ENCODE results near the gene HSPA4.
A peak's percentile ranks its signal among the peaks of the same experiment; 100 is the strongest.
"Not testable (repeated sequence)": the region's sequence is repeated elsewhere in the genome, so short reads cannot be mapped to it uniquely, and the experiment has no call there.

The HSPA4 gene

DNA sequence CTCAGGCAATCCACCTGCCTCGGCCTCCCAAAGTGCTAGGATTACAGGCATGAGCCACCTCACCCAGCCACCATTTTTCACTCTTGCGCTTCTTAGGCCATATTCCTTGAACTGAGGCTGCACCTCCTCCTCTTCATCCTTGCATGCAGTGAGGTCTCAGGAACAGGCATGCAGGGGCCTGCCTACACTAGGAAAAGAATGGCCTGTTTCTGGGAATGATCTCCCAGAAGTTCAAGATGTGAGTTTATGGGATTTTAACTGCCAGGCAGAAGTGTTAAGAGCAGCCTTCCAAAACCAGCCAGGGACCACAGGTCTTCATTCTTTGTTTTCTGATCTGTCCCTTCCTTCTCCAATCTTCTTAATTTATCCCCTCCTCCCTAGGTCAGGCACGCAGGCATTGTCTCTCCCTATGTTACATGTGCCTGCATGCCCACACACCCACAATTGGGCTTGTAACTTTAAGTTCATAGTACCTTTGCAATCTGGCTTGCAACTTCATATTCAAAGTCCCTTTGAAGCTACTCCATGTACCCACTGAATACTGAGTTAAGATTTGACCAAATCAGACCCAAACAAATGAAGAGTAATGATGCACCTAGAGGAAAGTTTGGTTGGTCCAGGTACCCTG is 10.5 kb upstream of the HSPA4 start:
- no peak for DNase-seq (ENCODE audit: insufficient read length, low spot score)
- no peak for FAIRE-seq
- TF ChIP-seq POLR2A (IDR thresholded peaks at IDR 0.05; ENCODE audit: low read depth, low read length): no peak

DNA sequence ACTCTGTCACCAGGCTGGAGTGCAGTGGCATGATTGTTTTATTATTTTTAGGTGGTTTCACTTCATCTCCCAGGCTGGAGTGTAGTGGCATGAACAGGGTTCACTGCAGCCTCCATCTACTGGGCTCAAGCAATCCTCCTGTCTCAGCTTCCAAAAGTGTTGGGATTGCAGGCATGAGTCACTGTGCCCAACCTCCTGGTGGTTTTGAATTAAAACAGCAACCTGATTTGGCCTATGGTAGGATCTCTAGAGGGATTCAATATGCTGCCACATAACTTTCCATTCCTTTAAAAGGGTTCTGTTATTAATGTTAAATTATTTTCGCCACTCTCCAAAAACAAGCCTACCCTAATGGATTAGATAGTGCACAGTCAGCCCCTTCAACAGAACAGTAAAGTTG is 9.9 kb upstream of the HSPA4 start:
- TF ChIP-seq POLR2A (IDR thresholded peaks at IDR 0.05; ENCODE audit: low read depth, low read length): no peak
- DNase-seq (ENCODE audit: insufficient read length, low spot score) (no peak), FAIRE-seq (no peak)

GRCh38 chr5:133046560-133046959 is 5.3 kb upstream of the HSPA4 start:
- not testable (repeated sequence) for DNase-seq (ENCODE audit: insufficient read length, low spot score); FAIRE-seq

DNA sequence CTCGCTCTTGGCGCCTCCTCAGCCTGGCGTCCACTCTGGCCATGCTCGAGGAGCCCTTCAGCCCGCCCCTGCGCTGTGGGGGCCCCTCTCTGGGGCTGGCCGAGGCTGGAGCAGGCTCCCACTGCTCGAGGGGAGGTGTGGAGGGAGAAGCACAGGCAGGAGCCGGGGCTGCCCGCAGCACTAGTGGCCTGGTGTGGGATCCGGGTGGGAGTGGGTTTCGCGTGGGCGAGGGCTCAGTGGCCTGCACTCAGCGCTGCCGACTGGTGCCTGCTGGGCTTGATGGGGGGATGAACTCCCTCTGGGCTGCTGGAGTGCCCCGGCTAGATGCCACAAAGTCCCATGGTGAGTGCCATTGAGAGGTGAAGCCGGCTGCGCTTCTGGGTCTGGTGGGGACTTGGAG is 4.4 kb upstream of the HSPA4 start:
- FAIRE-seq: no peak
- TF ChIP-seq POLR2A (IDR thresholded peaks at IDR 0.05; ENCODE audit: low read depth, low read length): no peak

DNA sequence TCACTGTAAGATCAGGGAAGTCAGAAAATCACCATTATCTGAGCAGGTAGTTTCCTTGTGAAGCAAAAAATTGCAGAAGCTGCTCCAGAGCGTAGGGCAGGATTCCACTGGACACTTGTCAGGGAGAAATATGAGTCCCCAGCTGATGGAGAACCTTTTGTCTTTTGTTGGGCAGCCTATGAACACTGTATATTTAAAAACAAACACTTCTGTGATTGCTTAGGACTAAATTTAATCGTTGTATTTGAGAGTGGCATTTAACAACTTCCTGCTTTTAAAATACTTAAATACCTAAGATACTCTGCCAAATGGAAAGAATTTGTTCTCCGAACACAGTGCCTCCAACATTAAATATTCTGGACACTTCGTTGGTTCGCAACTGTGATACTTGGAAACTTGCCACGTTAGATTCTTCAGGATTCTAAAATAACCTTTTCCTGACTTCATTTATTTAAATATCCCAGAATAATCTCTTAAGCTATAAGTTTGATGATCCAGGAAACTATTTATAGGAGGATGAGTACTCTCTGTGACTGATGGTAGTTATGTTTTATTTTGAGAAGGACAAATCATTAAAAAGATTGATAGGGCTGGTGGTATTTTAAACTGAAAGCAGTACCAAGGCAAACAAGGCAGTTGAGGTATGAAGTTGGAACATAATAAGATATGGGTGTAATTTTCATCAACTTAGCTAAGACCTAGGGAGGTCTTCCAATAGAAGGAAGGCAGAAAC is 2.7 kb upstream of the HSPA4 start:
- no peak for TF ChIP-seq POLR2A (IDR thresholded peaks at IDR 0.05; ENCODE audit: low read depth, low read length)
- no peak for FAIRE-seq
- no peak for DNase-seq (ENCODE audit: insufficient read length, low spot score)

More for the DNA sequence above, 4.4 kb upstream of the HSPA4 start:
- DNase-seq (ENCODE audit: insufficient read length, low spot score): no peak

- TF ChIP-seq POLR2A (IDR thresholded peaks at IDR 0.05; ENCODE audit: low read depth, low read length): no peak
- FAIRE-seq (no peak), DNase-seq (ENCODE audit: insufficient read length, low spot score) (no peak)
Measured at GRCh38 chr5:133049726-133050048, 2.1 kb upstream of the HSPA4 start.

DNA sequence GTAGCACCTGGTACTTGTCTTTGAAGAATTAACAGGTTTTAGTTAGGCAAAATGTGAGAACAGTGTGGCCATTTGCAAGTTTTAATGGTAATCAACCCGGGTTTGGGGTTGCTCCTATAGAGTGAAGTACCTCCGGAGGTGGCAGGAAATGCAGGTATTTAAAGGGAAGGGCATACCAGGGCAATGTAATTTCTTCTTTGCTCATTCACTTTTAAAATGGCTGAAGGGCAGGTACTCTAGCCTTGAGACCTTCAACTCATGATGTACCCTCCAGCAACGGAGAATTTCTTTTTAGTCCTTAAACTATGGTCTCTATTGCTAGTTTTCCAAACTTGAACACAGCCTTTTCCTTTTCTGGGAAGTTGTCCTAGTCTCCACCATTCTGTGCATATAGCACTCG is 1.3 kb upstream of the HSPA4 start:
- FAIRE-seq (no peak), DNase-seq (ENCODE audit: insufficient read length, low spot score) (no peak)
- no peak for TF ChIP-seq POLR2A (IDR thresholded peaks at IDR 0.05; ENCODE audit: low read depth, low read length)

DNA sequence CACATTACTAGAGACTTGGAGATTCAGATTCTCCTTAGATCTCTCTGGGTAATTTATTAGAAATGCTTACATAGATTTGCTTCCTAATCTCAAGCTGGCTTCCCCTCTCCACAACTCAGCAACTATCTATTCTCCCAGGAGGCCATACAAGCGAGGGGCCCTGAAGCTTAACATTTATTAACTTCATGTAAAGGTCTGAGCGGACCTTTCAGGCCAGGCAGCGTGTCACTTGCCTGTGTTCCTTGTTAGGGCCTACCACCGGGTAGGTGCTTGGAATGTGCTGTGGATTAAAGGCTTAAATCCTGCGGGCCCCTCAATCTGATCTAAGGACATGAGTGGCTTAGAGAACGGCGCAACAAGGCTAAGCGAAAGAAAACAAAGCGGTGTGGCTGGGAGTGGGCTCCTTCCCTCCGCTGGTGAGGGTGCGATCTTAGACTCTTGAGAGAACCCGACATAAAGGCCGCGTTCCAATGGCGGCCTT is 712 bp upstream of the HSPA4 start:
- no peak for FAIRE-seq

DNA sequence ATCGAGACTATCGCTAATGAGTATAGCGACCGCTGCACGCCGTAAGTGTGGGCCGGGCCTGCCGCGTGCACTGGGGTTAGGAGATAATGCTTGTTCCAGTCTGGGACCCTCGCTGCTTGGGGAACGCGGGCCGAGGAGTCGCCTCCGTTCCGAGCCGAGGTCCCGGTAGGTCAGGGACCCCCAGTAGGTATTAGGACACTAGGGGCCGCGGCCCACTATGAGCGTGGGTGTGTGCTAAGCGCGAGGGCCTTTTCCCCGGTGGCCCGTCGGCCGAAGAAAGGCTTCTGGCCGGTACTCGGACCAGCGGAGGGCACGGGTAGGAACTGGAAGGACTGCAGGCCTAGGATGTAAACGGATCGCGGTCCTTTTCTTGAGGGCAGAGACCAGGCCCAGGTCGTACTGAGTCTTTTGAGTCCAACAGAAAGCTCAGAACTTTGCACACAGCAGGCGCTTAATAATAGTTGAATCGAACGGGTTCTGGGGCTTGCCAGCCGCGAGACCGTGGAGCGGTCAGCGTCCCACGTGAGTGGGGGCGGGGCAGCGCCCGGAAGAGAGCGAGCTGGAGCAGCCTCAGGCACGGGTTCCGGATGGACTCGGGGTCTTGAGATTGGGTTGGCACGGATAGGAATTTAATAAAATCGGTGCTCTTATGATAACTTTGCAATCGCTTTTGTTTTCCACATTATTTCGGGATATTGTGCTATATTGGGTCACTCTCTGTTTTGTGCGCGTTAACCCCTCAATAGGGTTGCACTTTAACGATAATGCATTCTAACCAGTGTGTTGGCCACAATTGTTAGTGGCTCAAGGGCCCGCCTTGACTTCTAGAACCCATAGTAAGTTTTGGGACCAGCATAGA is 733 bp downstream of the HSPA4 start:
- FAIRE-seq: no peak
- peak; percentile 60 for DNase-seq (ENCODE audit: insufficient read length, low spot score)
- no peak for TF ChIP-seq POLR2A (IDR thresholded peaks at IDR 0.05; ENCODE audit: low read depth, low read length)

More for the DNA sequence above, 712 bp upstream of the HSPA4 start:
- DNase-seq (ENCODE audit: insufficient read length, low spot score): no peak
- no peak for TF ChIP-seq POLR2A (IDR thresholded peaks at IDR 0.05; ENCODE audit: low read depth, low read length)

GRCh38 chr5:133053448-133053847 is 1.6 kb downstream of the HSPA4 start:
- FAIRE-seq (no peak), DNase-seq (ENCODE audit: insufficient read length, low spot score) (no peak)
- no peak for TF ChIP-seq POLR2A (IDR thresholded peaks at IDR 0.05; ENCODE audit: low read depth, low read length)

DNA sequence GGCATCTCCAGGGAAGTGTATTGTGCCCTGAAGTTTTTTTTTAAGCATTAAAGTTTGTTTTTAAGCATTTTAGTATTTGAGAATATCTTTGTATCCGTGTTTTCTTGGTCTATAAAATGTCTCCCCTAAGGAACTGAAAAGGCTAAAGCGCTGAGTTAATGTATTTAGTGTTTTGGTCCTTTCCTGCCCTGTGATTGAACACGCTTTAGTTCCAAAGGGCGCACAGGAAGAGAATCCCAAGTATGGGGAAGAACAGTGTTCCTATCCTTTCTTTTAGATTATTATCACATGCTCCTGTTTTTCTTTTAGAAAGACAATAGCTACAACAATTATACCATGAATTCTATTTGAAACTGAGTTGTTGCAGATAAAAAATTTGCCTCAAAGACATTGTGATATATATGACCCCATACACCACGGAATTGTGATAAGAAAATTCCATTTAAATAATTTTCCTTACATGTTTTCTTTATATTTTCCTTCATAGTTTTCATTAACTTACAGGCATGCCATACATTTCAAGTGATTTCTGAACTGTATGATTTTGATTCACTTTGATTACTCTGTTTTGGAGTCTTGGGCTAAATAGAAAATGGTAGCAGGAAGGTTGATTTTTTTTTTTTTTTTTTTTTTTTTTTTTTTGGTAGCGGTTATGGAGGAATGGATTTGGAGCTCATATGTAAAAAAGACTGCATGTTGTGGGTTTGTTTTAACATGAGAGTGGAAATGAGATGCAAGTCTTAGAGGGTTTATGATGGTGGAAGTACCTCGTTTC is 3.1 kb downstream of the HSPA4 start:
- FAIRE-seq: no peak
- TF ChIP-seq POLR2A (IDR thresholded peaks at IDR 0.05; ENCODE audit: low read depth, low read length): no peak
- no peak for DNase-seq (ENCODE audit: insufficient read length, low spot score)

- no peak for TF ChIP-seq POLR2A (IDR thresholded peaks at IDR 0.05; ENCODE audit: low read depth, low read length)
- DNase-seq (ENCODE audit: insufficient read length, low spot score): no peak
- no peak for FAIRE-seq
Measured at GRCh38 chr5:133056891-133057290, 5.1 kb downstream of the HSPA4 start.

- DNase-seq (ENCODE audit: insufficient read length, low spot score): no peak
- no peak for FAIRE-seq
- TF ChIP-seq POLR2A (IDR thresholded peaks at IDR 0.05; ENCODE audit: low read depth, low read length): no peak
Measured at GRCh38 chr5:133059621-133060020, 7.8 kb downstream of the HSPA4 start.

- FAIRE-seq (no peak), DNase-seq (ENCODE audit: insufficient read length, low spot score) (no peak)
- TF ChIP-seq POLR2A (IDR thresholded peaks at IDR 0.05; ENCODE audit: low read depth, low read length): no peak
Measured at GRCh38 chr5:133062276-133062675, 10.5 kb downstream of the HSPA4 start.

Measured in H54 (cell line).